Caki2 (cell line): ENCODE results near the gene PHOX2A. TPM values are rescaled to one million over a fixed set of nuclear protein-coding genes. Genes with fewer than 3 reads are reported as not detected.
"Not testable (repeated sequence)": the region's sequence is repeated elsewhere in the genome, so short reads cannot be mapped to it uniquely, and the experiment has no call there.

ENCODE experiments used
- DNase-seq: peaks from one replicate; pipeline ENCODE4 v3.0.0-alpha.2; 2015; ENCODE audit warnings: low read depth
- in situ Hi-C: cut with HindIII; loops from 2 replicates; pipeline ENCODE4 v1.10.0; 2016; ENCODE audit warnings: low sequenced_read_pairs, low pct_unique_long_range_greater_than_20kb, mixed read lengths
- total RNA-seq: library from RNA; depleted of rRNA; stranded (reverse); fragments of >200 nt; shearing (Covaris generic); gene quantifications from 2 replicates; pipeline ENCODE4 v1.2.3, GENCODE V29; 2014; ENCODE audit warnings: low replicate concordance; rRNA removed

Gene PHOX2A
- total RNA-seq, result not detected in 2 replicates

DNA sequence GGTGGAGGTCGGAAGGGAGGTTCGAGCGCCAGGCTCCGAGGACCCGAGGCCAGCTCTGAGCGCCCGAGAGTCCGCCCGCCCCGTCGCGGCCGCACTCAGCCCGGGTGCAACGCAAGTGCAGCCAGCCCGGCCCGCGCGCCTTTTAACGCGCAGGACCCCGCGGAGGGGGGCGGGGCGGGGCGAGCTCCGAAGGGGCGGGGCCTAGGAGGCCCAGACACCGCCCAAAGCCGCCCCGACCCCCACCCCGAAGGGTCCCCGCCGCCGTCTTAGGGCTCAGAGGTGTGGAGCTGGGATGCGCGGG, at the start of gene PHOX2A:
PHOX2A (minus strand) TSS at position 117 of the 301 bp plus-strand sequence. CDS start 172 bp downstream, outside the sequence.
- in situ Hi-C loops, result no loop called here
- DNase-seq, result no peak

- no peak for DNase-seq
- in situ Hi-C loops, result no loop called here
Measured at GRCh38 chr11:72293391-72293790, 49.4 kb upstream of the PHOX2A start.

GRCh38 chr11:72292106-72292785, 48.3 kb upstream of the PHOX2A start:
- in situ Hi-C loops, result no loop called here

GRCh38 chr11:72290741-72291140, 46.8 kb upstream of the PHOX2A start:
- DNase-seq, in situ Hi-C loops: not testable (repeated sequence)

More at GRCh38 chr11:72292106-72292785, 48.3 kb upstream of the PHOX2A start:
- no peak for DNase-seq

- in situ Hi-C loops, result no loop called here
- DNase-seq, result no peak
Measured at GRCh38 chr11:72287293-72287692, 43.3 kb upstream of the PHOX2A start.

DNA sequence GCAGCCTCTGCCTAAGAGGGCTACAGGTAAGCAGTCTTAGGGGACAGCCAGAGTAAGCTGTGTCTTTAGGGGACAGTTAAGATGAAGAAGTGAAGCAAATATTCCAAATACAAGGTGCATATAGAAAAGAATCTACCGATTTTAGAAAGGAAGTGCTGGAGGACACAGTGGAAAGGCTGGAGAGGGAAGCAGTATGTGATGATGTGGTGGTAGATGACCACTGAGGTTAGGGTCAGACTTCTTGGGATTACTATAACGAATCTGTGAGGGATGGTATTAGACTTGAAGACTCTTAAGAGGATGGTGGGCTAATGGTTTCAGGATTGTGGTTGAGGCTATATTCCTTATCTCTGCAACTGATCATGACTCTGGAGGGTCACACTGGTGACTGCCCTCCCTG, 40.0 kb upstream of the PHOX2A start:
- in situ Hi-C loops, result no loop called here
- DNase-seq, result no peak

GRCh38 chr11:72280726-72281315, 36.8 kb upstream of the PHOX2A start:
- in situ Hi-C loops, result no loop called here

DNA sequence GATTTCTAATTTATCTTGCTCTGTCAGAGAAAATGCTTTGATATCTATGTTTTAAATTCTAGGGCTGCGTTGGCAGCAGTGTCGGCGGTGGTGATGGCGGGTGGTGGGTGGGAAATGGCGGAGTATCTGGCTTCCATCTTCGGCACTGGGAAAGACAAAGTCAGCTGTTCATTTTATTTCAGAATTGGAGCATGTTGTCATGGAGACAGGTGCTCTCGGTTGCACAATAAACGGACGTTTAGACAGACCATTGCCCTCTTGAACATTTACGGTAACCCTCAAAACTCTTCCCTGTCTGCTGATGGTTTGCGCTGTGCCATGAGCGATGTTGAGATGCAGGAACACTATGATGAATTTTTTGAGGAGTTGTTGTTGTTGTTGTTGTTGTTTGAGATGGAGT, 36.1 kb upstream of the PHOX2A start:
- DNase-seq, result no peak
- in situ Hi-C loops, result no loop called here

More at GRCh38 chr11:72280726-72281315, 36.8 kb upstream of the PHOX2A start:
- no peak for DNase-seq

DNA sequence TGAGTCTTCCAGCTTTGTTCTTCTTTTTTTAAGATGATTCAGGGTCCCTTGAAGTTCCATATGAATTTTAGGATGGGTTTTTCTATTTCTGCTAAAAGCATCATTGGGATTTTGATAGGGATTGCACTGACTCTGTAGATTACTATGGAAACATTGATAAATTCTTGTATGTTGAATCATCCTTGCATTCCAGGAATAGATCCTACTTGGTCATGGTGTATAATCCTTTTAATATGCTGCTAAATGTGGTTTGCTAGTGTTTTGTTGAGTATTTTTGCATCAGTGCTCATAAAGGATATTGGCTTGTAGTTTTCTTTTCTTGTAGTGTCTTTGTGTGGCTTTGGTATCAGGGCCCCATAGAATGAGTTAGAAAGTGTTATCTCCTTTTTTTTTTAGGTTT, 34.9 kb upstream of the PHOX2A start:
- in situ Hi-C loops, result no loop called here
- peak; percentile 9 for DNase-seq

- in situ Hi-C loops, result no loop called here
- no peak for DNase-seq
Measured at GRCh38 chr11:72274435-72274834, 30.5 kb upstream of the PHOX2A start.

GRCh38 chr11:72271980-72272379, 28.0 kb upstream of the PHOX2A start:
- no peak for DNase-seq
- in situ Hi-C loops, result no loop called here

GRCh38 chr11:72267956-72268617, 24.1 kb upstream of the PHOX2A start:
- no peak for DNase-seq
- in situ Hi-C loops, result no loop called here

- DNase-seq, result not testable (repeated sequence)
Measured at GRCh38 chr11:72266960-72267359, 23.0 kb upstream of the PHOX2A start.

GRCh38 chr11:72265951-72266350, 22.0 kb upstream of the PHOX2A start:
- in situ Hi-C loops, result no loop called here
- no peak for DNase-seq

More at GRCh38 chr11:72266960-72267359, 23.0 kb upstream of the PHOX2A start:
- in situ Hi-C loops, result not testable (repeated sequence)

DNA sequence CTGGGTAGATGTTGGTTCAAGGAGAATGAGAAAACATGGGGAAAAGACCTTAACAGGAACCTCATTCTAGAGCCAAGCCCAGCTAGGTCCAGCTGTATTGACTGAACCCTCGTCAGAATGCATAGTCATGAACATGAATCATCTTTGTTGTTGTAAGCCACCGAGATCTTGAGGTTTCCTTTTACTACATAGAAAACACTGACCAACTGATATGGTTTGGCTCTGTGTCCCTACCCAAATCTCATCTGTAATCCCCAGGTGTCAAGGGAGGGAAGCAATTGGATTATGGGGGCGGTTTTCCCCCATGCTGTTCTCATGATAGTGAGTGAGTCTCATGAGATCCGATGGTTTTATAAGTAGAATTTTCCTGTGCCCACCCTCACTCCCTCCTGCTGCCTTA, 19.4 kb upstream of the PHOX2A start:
- in situ Hi-C loops, result no loop called here
- DNase-seq, result peak; percentile 17

- no peak for DNase-seq
- in situ Hi-C loops, result no loop called here
Measured at GRCh38 chr11:72260574-72260973, 16.6 kb upstream of the PHOX2A start.

DNA sequence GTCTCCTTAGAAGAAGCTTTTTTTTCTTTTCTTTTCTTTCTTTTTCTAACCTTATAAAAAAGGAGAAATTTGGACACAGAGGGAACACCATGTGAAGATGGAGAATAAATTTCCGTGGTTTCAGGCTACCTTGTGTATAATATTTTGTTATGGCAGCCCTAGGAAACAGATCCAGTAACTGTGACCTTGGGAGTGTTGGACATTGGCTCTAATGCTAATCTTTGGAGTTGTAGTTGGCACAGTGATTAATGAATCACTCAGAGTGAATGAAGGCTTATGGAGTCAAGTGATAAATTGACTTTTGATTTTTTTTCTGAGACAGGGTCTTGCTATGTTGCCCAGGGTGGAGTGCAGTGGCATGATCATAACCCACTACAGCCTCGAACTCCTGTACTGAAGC, 15.5 kb upstream of the PHOX2A start:
- DNase-seq, result no peak
- in situ Hi-C loops, result no loop called here

- in situ Hi-C loops, result no loop called here
- no peak for DNase-seq
Measured at GRCh38 chr11:72257570-72257969, 13.6 kb upstream of the PHOX2A start.

DNA sequence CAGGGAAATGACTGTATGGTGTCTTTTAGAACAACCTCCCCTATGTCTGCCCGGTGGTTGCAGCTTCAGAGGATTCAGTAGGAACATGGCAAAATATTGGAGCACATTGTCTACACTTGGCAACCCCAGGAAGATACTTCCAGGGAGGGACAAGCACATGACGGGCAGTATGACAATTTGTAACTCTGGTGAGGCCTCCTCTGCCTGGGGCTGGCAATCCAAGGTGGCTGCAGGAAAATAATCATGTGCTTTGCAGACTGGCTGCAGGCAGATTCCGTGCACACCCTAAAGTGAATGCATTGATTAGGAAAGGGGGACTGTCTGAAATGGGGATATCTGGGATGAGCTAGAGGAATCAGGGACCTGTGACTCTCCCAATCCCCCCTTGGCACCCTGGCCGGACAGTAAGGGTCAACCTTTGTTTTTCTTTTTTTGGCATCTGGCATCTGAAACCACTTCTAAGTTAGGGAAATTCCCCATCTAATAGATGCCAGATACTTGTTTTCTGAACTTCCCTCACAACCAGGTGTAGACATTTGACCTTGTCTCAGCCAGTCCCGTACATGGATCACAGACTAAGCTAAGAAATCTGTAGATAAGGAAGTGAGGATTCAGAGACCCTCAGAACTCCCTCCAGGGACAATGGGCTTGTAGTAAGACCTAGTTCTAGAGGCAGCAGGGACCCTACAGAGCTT, 10.5 kb upstream of the PHOX2A start:
- in situ Hi-C loops, result no loop called here
- DNase-seq, result no peak
